Natural killer cell (primary cell): ENCODE measurements around the gene ZBED5. TPM values are rescaled to one million over a fixed set of nuclear protein-coding genes. Genes with fewer than 3 reads are reported as not detected.

Source experiments
- ATAC-seq, 3 donors: fragments of 150-1000 bp in 2 of 3; fragments of 200-7000 bp in 1 of 3; cut with Tn5 transposase; 1 replicate in 1 of 3; 2 replicates in 2 of 3; pipeline ENCODE4 v1.10.0; 2021; ENCODE audit warnings: mild to moderate bottlenecking in 2 of 3, moderate library complexity in 2 of 3
- DNase-seq, 2 donors: peaks; one replicate each; pipeline versions ENCODE4 v3.0.0 to v3.0.0-alpha.2; 2013 to 2021; ENCODE audit warnings: mixed read lengths in 1 of 2
- H3K27ac ChIP-seq: one replicate; pipeline ENCODE4 v1.5.1; 2013; ENCODE audit warnings: mild to moderate bottlenecking, low read length
- H3K27me3 ChIP-seq: one replicate; pipeline ENCODE4 v1.6.1; 2013; ENCODE audit warnings: low read length; ENCODE audit not compliant: control insufficient read depth, insufficient read depth
- H3K36me3 ChIP-seq: one replicate; pipeline ENCODE4 v1.6.1; 2013; ENCODE audit warnings: low read length; ENCODE audit not compliant: control insufficient read depth, insufficient read depth
- H3K4me1 ChIP-seq: one replicate; pipeline ENCODE4 v1.6.1; 2013; ENCODE audit warnings: low read length; ENCODE audit not compliant: control insufficient read depth, insufficient read depth
- H3K4me3 ChIP-seq: one replicate; pipeline ENCODE4 v1.5.1; 2013; ENCODE audit warnings: low read length
- H3K9me3 ChIP-seq: one replicate; pipeline ENCODE4 v1.6.1; 2013; ENCODE audit warnings: low read length; ENCODE audit not compliant: control insufficient read depth, insufficient read depth
- H3K27ac Mint-ChIP-seq, 2 donors: one replicate each; pipeline ENCODE4 v1.8.0; 2022; ENCODE audit warnings: mild to moderate bottlenecking in 2 of 2, mixed read lengths in 2 of 2, moderate library complexity in 1 of 2
- H3K27me3 Mint-ChIP-seq, 2 donors: one replicate each; pipeline ENCODE4 v1.8.0; 2022; ENCODE audit warnings: low read depth in 2 of 2, mixed read lengths in 2 of 2
- H3K36me3 Mint-ChIP-seq: one replicate; pipeline ENCODE4 v1.8.0; 2022; ENCODE audit warnings: mixed read lengths
- H3K4me1 Mint-ChIP-seq, 2 donors: one replicate each; pipeline ENCODE4 v1.8.0; 2022; ENCODE audit warnings: mixed read lengths in 2 of 2
- H3K4me3 Mint-ChIP-seq: one replicate; pipeline ENCODE4 v1.8.0; 2022; ENCODE audit warnings: mild to moderate bottlenecking, moderate library complexity, mixed read lengths
- H3K9me3 Mint-ChIP-seq, 2 donors: one replicate each; pipeline ENCODE4 v1.8.0; 2022; ENCODE audit warnings: mixed read lengths in 2 of 2
- CTCF ChIP-seq: fragments of 200-600 bp; IDR thresholded peaks from one replicate; pipeline ENCODE4 v1.8.0; 2022; ENCODE audit warnings: antibody characterized with exemption
- WGBS: methylation state at CpG from one replicate; pipeline ENCODE4 v1.1.7; 2013; ENCODE audit warnings: missing lambda C conversion rate; ENCODE audit not compliant: insufficient coverage; 5-methylcytosine and 5-hydroxymethylcytosine counted together
- intact Hi-C: fragments of 100-400 bp; cut with micrococcal nuclease; formaldehyde crosslinking; loops from one replicate; pipeline ENCODE4 v1.14.2; 2022
- total RNA-seq, 4 donors: library from RNA; stranded (reverse); fragments of 120-200 nt in 1 of 4; gene quantifications; one replicate each; pipeline versions ENCODE4 v1.2.3 to v1.2.4, GENCODE V29; 2013 to 2022

The ZBED5 gene
- total RNA-seq, 3 donors from 2014 or later (not counting 1 experiment from before 2014, with no cell fraction given), result 40.0 to 61.3 (median 53.9) TPM

- no peak for ATAC-seq
- no peak for TF ChIP-seq CTCF
- H3K4me3 ChIP-seq, result no peak overlapping the region
- no peak overlapping the region for H3K4me3 Mint-ChIP-seq
- H3K27me3 Mint-ChIP-seq, result no peaks in the 10 kb centered on the region
- no peaks in the 10 kb centered on the region for H3K36me3 ChIP-seq
- no peaks in the 10 kb centered on the region for H3K27me3 ChIP-seq
- no peaks in the 10 kb centered on the region for H3K9me3 ChIP-seq
- no peak for DNase-seq
- H3K4me1 ChIP-seq, result no peaks in the 10 kb centered on the region
- H3K27ac ChIP-seq, result no peak overlapping the region
- peaks cover 5 to 10% of the 10 kb centered on the region in 2 donors for H3K4me1 Mint-ChIP-seq
- intact Hi-C loops, result no loop called here
- H3K27ac Mint-ChIP-seq, result no peak overlapping the region
- no peaks in the 10 kb centered on the region for H3K36me3 Mint-ChIP-seq
- no peaks in the 10 kb centered on the region for H3K9me3 Mint-ChIP-seq
Observed at GRCh38 chr11:10865837-10866270, 8.0 kb upstream of the ZBED5 start.

- Histone ChIP-seq H3K36me3 (no peaks in the 10 kb centered on the region), H3K27me3 (no peaks in the 10 kb centered on the region), H3K4me1 (no peaks in the 10 kb centered on the region), H3K4me3 (no peak overlapping the region), H3K9me3 (no peaks in the 10 kb centered on the region), H3K27ac (no peak overlapping the region)
- 91% methylated on average over 1 of the region's 2 CpGs for WGBS
- Mint-ChIP-seq H3K9me3 (no peaks in the 10 kb centered on the region), H3K27me3 (no peaks in the 10 kb centered on the region), H3K36me3 (no peaks in the 10 kb centered on the region), H3K4me1 (peaks cover 5 to 10% of the 10 kb centered on the region in 2 donors), H3K27ac (no peak overlapping the region), H3K4me3 (no peak overlapping the region)
- DNase-seq (no peak), ATAC-seq (no peak)
- intact Hi-C loops, result no loop called here
- TF ChIP-seq CTCF, result no peak
Observed at GRCh38 chr11:10864688-10865087, 6.8 kb upstream of the ZBED5 start.

GRCh38 chr11:10862446-10862845 lies 4.6 kb upstream of the ZBED5 start:
- no peak overlapping the region for H3K27ac Mint-ChIP-seq
- 0% methylated on average over 1 of the region's 1 CpG for WGBS

More at GRCh38 chr11:10862446-10862845, 4.6 kb upstream of the ZBED5 start:
- intact Hi-C loops, result no loop called here
- no peak for DNase-seq
- Mint-ChIP-seq H3K4me3 (no peak overlapping the region), H3K36me3 (no peaks in the 10 kb centered on the region), H3K27me3 (no peaks in the 10 kb centered on the region), H3K4me1 (peaks cover 22 to 27% of the 10 kb centered on the region in 2 donors), H3K9me3 (no peaks in the 10 kb centered on the region)
- H3K27ac ChIP-seq, result no peak overlapping the region
- peaks cover 8% of the 10 kb centered on the region for H3K4me1 ChIP-seq
- no peak for TF ChIP-seq CTCF
- no peaks in the 10 kb centered on the region for H3K9me3 ChIP-seq
- H3K4me3 ChIP-seq, result no peak overlapping the region
- H3K27me3 ChIP-seq, result no peaks in the 10 kb centered on the region
- no peak for ATAC-seq
- H3K36me3 ChIP-seq, result no peaks in the 10 kb centered on the region
